Measurements from ENCODE around the gene PLEKHG3.
A peak's percentile ranks its signal among the peaks of the same experiment; 100 is the strongest.
"Not testable (repeated sequence)": the region's sequence is repeated elsewhere in the genome, so short reads cannot be mapped to it uniquely, and the experiment has no call there.

PLEKHG3 gene

DNA sequence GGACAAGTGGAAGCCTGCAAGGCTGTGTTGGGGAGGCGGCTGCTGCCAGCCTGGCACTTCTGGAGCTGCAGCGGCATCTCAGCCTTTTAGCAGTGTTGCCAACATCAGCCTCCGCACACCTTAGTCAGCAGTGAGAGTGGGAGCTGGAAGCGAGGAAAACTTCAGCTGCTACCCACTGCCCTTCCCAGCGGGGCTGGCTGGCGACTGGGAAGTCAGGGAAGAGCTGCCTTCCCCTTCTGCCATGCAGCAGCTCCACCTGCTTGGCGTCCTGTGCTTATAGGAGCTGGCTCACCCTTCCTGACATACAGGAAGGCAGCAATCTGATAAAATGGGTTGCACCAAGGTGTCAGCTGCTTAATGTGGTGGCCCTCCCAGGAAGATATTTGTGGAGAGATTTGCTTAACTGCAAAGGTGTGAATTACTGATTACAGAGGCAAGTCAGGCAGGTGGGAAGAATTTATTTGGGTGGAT lies 15.4 kb upstream of the PLEKHG3 start:
- DNase-seq: no peak

DNA sequence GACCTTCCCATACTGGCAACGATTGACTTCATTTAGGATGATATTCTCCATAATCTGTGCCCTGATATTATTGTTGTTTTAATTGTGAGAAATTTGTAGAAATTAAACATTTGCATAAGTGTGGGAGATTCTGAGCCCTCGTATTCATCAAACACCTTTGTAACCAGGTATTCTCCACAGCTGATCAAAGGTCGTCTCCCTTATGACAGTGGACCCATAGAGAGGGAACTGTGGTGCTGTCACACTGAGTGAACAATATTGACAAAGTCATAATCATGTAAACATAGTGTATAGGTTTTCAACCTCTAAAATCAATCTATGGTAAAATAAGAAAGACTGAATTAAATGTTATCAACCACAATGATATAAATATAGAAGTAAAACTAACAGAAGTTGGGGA lies 14.9 kb upstream of the PLEKHG3 start:
- DNase-seq: no peak

DNA sequence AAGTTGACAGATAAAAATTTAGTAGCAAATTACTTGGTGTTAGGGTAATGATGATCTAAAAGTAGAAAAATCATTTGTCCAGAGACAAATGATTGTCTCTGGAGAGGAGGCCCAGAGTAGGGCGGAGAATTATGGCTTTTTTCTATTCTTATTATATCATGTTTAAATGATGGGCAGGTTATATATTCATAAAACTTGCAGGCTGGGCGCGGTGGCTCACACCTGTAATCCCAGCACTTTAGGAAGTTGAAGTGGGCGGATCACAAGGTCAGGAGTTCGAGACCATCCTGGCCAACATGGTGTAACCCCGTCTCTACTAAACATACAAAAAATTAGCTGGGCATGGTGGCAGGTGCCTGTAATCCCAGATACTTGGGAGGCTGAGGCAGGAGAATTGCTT lies 13.6 kb upstream of the PLEKHG3 start:
- DNase-seq: not testable (repeated sequence)

DNA sequence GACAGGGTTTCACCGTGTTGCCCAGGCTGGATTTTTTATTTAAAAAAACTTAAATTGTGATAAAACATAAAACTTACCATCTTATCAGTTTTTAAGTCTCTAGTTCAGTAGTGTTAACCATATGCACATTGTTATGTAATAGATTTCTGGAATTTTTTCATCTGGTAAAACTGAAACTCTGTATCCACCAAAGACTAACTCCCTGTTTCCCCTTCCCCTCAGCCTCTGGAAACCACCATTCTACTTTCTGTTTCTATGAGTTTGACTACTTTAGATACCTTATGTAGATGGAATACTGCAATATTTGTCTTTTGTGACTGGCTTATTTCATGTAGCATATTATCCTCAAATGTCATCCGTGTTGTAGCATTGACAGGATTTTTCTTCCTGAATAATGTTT lies 12.8 kb upstream of the PLEKHG3 start:
- DNase-seq: no peak

DNA sequence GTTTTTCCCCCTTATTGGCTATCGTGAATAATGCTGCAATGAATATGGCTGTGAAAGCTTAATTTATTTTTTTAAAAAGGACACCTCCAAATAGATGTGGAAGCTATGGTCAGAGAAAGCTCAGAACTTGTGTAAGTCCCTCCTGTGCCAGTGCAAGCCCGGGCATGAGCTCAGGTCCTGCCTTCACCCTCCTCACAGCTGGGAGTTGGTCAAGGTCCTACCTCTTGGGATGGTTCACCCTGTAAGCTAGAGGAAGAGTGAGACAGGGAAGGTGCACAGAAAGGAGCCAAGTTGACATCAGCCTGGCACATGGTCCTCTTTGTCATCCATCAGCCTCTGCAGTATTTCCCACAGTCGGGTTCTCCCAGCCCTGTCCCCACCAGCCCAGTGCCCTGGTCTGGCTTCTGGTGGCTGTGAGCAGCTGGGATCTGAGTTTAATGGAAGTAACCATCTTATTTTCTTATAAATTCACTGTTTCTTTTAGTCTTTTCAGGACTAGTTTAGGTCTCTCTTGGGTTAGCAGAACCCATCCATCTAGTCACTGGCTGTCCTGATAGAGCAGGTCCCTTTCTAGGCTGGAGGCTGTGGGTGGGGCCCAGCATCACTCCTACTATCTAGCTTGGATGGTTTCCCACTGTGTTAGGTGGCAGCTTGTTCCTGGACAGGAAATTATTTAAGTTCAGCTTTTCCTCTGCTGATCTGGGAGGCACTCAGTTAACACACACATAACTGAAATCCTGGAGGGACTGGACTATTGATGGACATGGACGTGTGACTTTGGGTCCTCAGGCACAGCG lies 11.8 kb upstream of the PLEKHG3 start:
- no peak for DNase-seq

DNA sequence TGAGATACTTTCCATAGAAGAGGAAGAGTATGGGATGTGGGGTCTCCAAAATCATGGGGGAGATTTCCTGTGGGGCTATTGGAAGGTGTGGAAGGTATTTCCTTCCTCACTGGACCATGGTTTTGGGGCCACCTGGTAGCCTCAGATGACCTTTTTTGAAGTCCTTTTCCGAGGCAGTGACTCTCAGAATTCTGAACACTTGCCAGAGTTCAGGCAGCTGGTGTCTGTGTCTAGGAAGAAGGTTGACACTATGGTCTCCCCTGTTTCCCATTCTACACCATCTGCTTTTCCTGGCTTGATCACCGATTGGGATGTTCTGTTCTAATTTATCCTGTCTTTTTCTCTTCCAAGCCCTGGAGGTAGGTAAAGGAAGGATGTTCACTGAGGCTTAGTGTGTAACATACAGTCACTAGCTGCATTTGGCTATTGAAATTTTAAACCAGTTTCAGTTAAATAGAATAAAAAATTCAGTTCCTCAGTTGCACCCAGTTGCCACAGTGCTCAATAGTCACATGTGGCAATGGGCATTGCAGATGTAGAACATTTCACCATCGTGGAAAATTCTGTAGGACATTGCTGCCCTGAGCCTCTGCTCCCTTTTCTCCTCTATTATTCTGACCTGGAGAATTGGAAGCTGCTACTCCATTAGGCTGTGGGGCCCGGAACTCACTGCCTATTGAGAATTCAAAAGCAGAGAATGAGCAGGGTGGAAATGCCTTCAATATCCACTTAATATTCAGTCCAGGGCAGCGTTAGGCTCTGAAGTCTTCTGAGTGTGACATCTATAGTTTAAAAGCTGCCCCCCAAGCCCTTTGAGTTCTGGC lies 11.0 kb upstream of the PLEKHG3 start:
- DNase-seq: no peak

DNA sequence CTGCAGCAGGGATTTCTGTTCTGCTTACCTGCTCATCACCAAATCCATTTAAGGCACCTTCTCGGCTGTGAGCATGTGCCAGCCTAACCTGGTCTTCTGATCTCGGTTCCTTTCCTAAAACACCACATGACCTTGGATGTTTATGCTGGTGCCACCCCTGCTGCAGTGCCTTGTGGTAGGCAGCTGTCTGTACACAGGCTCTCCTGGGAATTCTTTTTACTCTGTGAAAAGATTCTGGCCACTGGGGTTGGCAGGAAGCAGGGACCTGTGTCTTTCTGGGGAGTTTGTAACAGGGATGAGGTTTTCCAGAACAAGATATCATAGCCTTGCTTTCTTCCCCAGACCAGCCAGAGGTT lies 10.4 kb upstream of the PLEKHG3 start:
- DNase-seq: no peak

DNA sequence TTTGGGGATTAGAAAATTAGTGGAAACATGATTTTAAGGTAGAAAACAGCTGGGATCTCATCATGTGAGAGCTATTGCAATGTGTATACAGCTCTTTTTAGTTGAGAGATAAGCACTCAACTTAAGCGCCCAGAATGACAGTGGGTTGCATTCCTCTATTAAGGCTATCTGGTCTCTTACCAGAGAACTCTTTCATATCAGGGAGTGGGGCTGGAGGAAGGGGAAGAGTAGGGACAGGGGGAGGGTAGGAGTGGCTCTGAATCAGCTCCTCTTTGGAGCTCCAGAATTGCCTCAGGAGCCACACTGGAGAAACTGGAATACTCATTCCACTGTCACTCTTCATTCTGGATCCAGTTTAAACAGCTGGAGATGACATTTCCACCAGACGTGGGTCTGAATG lies 9.2 kb upstream of the PLEKHG3 start:
- no peak for DNase-seq

DNA sequence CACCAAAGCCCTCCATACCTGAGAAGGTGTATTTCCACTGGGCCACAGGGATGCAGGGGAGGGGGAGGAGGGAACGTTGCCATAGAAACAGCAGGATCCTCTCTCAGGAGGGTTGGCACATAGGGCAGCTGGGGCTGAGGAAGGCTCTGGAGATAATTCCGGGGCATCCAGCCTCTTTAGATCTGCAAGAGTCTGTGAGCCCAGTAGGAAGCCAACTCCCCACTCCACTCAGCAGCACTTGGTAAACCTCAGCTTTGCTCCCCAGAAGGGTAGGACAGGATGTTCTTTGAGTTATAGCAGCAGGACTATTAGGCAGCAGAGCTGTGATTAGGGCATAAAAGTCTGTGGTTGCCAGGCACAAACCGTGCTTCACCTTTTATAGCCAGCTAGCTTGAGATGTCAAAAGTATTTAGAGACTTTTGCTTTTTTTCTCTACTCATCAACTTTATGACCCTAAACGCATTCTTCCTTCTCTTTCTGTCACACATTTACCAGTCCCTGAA lies 7.8 kb upstream of the PLEKHG3 start:
- no peak for DNase-seq

DNA sequence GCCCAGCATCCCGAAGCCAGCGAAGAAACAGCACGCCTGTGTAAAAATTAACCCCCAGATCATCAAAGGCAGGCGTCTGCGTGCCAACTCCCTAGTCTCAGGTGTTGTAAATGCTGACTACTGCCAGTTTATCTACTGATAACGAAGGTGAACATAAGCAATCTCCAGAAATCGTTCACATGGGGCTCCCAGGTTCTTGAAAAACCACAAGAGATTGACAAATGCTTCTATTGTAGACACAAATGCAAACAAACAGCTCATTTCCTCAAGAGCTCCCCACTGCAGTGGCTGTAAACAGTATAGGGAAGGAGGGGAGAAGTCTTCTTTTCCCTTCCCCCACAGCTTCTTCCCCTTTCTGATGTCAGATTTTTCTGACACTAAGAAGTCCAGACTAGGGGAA lies 5.3 kb upstream of the PLEKHG3 start:
- peak; percentile 57 for DNase-seq

DNA sequence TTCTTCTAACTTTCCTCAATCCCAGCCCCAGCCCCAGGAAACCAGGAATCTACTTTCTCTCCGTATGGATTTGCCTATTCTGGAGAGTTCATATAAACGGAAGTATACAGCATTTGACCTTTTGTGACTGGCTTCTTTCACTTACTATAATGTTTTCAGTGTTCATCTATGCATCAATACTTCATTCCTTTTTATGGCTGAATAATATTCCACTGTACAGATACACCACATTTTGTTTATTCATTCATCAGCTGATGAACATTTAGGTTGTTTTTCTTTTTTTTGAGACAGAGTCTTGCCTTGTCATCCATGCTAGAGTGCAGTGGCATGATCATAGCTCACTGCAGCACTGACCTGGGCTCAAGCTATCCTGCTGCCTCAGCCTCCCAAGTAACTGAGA lies 3.9 kb upstream of the PLEKHG3 start:
- DNase-seq: no peak

DNA sequence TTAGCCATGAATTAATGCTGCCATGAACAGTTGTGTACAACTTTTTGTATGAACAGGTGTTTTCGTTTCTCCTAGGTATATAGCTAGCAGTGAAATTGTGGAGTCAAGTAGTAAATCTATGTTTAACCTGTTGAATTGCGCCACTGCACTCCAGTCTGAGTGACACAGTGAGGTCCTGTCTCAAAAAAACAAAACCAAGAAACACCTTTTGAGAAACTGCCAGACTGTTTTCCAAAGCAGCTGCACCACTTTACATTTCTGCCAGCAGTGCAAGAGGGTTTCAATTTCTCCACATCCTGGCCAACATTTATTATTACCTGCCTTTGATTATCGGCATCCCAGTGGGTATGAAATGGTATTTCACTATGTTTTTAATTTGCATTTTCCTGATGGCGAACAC lies 3.3 kb upstream of the PLEKHG3 start:
- DNase-seq: no peak

DNA sequence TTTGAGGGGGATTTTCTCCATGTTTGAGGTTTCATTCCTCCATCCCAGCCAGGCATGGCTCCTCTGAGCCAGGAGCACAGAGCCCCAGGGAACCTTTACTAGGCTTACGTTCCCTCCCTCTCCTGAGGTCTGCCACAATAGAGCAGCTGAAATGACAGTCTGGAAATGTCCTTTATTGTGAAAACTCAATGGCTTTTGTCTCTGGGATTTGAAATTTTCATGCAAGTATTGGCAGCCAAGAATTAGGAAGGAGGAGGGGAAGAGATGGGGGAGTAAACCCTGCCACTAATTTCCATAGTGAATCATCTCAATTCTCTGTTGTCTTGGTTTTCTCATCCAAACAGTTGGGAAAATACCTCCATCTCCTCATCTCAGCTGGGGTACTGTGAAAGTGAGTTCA lies 2.6 kb upstream of the PLEKHG3 start:
- no peak for DNase-seq

DNA sequence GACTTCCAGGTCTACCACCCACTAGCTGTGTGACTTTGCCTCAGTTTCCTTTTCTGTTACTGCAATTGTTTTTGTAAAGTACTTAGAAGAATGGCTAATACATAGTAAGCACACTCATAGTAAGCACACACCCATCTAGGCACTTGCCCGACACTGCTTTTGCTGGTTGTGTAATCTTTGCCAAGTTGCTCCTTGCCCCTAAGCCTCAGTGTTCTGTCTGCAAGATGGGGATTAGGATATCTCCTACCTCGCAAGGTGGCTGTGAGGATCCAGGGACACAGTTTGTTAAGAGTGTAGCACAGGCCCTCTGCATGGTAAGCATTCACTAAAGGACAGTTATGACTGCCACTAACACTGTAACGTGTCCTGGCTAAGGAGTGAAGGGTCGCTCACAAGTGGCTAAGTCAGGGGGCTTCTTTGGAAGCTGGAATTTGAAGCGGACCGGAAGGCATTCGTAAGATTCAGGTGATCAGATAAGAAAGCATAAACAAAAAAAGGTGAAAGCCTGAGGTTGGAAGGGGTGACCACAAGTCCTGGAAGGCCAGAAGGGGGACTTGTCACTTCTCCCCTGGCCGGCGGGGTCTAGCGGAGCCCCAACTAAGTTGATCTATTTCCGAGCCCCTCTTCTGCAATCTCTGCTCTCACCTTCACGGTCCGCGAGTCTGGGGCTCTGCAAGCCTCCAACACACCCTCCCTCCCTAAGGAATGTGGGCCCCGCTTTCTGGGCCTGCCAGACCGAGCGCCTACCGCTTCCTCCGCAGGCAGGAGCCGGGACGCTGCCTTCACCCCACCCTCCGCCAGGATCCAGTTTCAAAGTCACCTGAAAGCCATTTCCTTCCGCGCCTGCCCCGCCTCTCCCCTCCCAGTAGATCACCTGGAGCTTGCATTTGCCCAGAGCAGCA lies 1.5 kb upstream of the PLEKHG3 start:
- no peak for DNase-seq

DNA sequence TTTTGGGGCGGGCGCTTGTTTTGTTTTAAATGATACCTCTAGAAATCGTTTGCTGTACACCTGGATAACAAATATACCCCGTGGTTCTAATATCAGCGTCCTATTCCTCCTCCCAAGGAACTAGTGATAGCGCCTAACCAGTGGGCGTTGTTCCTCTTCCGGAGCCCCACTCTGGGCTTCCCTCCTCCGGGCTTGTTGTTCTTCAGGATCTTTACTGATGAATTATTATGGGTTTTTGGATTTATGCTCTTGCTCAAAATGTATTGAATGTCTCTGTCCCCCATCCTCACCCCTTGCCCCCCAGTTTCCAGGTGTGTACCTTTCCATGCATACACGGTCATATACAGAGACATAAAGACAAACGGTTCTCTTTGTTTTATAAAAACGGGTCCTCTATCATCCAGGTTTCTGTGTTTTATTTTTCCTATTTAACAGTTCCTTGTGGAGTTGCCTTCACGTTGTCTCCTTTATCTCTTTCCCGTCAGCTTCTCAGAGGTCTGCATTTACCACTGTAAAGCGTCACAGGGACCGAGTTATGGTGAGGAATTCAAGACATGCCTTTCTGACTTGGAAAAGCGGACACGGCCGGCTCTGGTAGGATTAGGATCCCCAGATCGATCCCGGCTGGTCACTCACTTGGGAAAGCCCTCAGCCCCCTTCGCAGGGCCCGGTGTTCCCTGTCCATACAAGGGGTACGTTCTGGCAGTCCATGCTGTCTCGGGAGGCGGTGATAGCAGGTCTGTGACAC lies 655 bp upstream of the PLEKHG3 start:
- DNase-seq: no peak

DNA sequence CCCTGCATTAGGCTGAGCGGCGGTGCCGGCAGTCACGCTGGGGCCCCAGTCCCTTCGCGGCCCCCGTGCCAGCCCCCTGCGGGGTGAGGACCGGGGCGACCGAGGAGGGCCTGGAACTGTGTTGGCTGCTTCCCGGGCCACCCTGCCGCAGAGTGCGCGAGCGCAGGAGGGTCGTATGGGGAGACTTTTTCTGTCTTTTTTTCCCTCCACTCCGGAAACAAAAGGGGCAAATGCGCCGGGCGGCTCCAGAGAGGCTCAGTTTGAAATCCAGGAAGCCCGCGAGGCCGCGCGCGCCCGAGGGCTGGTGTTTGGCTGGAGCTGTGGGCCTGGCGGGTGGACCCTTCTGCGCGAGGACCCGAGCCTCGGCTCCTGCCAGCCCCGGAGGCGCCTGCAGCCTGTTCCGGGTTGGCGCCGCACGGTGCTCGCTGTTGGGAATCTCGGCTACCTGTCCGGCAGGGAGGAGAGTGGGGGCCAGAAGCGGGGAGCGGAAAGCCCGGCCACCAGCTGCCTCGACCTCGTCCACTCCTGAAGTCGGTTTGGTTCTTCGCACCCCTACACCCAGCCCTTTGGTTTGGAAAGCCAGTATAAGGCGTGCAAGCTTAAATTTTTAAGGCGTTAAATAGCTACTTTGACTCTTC lies 638 bp downstream of the PLEKHG3 start:
- no peak for DNase-seq

DNA sequence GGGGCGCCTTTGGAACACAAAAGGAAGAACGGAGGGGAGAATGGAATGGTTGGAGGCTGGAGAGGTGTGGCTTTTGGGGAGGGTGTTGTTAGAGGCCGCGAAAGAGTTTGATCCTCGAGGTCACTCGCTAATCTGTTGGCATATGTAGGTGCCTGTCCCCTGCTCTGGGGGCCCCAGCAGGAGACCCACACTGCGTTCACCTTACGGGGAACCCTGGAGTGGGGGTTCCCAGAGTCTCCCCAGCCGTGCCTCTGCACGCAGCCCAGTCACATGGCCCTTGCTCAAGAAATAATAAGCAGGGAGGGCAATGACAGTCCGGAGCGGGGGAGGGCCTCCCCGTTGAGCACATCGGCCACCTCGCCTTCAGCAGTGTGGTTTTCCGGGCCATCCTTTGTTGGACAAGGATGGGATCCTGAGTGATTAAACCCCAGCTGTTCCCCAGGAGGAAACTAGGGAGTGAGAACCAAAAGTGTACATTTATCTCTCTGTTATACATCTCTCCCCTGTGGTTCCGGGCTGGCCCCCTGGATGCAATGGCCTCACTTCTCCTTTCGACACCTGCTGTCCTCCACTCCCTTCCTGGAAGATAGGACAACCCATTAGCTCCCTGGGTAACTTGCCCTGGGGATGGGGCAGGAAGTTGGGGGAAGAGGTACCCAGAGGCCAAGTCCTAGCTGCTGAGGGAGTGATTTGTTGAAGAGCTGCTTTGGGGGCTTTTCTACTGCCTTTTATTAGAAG lies 1.3 kb downstream of the PLEKHG3 start:
- DNase-seq: no peak

DNA sequence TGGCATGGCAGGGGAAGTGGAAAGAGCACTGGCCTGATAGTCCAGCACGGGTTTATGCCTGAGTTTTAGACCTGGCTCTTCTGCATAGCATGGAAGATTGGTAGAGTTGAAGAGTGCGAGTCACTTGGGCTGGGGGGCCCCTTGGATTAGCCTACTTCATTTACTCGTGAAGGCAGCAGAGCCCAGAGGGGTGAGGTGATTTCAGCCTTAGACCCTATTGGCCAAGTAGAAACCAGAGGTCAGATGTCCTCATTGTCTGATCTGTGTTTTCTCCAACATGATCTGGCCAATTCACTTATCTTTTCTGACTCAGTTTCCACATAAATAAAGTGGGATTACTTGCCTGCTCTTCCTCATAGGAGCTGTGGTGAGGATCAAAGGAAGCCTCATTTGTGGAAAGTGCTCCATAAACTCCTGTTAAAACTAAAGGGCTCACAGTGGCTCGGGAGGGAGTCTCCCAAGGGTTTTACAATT lies 1.9 kb downstream of the PLEKHG3 start:
- no peak for DNase-seq

DNA sequence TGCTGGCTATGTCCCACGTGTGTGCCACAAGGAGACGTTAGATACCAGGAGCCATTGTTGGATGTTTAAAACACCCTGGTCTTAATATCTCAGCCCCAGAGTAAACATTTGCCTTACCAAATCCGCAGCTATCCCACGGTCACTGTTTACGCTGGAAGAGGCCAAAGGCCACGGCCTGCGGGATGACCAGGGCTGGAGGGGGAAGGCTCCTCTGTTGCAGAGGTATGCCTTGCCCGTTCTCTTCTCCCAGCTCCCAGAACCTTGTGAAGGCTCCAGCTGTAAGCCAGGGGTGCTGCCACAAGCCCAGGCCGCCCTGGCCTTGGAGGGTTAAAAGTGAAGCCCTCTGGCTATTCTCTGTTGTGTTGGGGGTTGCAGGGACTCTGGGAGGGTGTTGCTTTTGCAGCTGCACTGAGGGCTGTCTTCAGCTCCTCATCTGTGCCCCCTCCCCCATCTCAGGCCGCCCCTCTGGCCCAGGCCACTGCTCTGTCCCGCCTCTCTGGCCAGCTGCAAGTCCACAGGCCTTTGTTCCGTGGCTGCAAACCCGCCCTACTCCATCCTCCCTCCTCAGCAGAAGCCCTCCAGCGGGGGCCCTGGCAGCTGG lies 2.5 kb downstream of the PLEKHG3 start:
- no peak for DNase-seq

DNA sequence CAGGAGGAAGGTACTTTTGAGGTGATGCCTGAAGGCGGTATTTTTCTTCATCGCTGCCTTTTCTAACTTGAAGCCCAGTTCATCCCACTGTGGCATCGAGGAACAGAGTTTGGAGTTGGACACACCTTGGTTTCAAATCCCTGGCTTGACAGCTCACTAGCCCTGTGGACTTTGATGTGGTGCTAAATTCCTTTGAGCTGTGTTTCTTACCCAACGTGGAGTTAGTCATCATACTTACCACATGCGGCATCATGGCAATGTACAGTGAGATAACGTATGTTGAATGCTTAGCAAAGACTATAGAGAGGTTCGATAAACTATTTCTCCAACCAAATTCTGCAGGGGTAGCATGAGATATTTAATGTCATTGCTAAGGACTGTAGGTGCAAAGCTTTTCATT lies 3.4 kb downstream of the PLEKHG3 start:
- DNase-seq: no peak

Data from SIG-M5 (cell line).